Activated T-helper 9 cell treated with anti-CD3 and anti-CD28 coated beads, Interleukin-2, amount 50 U/mL, for 16 hours (primary cell): ENCODE data around the gene PTPN14.

Experiments used
- DNase-seq: peaks from one replicate; pipeline ENCODE4 v3.0.0-alpha.2; 2020; ENCODE audit warnings: low read depth

Gene PTPN14

DNA sequence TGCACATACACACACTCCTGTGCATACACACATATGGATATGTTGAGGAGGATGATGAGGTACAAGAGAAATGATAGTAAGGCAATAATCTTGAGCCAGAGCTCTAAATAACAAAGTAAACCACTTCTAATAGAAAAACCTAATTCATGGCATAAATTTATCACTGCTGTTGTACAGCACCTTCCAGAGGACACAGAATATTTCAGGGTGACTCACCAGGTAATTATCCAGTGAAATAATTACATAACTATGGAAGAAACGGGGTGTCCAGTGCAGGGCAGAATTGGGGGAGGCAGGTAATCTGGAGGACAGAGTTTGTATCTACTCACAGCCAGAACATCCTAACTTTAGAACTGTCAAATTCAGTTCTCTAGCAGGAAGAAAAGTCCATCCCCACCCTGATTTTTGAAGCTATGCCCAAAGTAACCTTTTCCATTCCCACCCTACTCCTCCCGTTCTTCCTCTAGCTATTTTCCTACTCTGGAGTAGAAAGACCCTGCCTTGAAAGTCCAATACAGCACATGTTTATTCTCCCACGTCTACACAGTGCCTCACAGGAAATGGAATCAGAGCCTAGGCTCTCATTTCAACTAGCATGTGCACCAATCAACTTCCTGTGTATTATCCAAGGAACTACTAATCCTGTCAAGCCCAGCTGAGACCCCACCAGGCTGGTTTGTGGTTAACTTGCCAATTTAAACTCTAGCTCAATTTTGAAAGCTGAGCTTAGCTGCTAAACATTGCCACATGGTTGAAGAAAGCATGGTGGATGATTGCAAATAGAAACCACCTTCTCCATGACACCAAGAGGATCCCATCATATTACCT lies 96.6 kb downstream of the PTPN14 start:
- no peak for DNase-seq

DNA sequence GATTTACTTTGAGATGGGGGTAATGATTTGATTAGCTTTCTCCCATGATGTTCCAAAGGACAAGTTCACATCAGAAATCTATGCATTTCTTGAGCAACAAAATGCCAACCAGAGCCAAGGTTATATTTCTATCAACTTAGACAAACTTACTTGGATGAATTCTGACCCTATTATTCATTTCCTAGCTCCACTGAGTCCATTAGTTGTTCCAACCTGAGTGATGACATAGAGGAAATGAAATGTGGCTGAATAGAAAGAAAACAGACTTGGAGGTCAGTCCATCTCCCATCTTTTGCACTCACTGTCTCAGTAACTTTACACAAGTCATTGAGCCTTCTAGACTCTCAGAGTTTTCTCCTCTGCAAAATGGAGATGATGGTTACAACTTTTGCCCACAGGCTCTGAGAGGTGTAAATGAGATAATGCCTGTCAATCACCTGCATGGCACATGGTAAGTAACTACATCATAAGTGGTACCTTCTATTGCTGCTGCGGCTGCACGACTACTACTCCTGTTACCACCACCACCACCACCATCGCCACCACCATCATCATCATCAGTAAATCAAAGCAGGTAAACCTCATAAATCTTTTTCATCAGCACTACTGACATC lies 98.2 kb downstream of the PTPN14 start:
- no peak for DNase-seq

DNA sequence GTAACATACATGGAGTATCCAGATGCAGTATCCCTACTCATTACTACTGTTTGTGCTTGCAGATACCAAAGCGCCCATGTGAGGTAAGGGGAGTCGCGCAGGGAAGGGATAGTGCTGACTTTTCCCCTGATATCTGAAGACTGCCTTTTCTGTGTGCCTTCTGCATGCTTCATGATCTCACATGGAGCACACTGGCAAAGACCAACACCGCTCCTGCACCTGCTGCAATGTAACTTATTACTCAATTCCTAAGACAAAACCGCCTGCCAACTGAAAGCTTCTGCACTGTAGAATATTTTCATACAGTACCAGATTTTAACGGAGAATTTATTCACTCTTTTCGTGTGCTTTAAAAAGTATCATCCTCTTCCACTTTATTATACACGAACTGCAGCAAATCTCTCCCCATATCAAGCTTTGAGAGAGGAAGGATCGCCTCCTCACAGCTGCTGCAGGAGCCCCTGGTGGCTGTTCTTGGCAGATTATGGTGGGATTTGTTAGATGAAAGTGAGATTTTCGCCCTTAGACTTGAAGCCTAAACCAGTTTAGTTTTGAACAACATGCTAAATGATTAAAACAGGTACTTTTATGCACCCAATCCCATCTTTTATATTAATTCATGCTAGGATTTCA lies 99.1 kb downstream of the PTPN14 start:
- no peak for DNase-seq

DNA sequence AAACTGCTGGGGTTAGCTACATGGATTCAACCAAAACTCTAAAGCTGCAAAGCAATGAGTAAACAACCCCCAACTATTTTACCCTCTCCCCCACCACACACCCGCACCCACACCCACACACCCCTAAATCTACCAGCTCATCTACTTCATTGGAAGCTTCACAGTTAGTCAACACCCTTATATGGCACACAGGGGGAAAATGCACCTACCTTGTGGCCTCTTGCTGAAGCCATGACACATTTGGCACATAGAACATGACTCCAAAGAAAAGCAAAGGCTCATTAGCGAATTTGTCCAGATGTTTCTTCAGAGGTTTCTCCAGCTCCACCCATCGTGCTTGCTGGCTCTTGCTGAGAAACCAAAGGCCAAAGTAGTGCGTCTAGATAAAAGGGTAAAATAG lies 99.8 kb downstream of the PTPN14 start:
- no peak for DNase-seq

DNA sequence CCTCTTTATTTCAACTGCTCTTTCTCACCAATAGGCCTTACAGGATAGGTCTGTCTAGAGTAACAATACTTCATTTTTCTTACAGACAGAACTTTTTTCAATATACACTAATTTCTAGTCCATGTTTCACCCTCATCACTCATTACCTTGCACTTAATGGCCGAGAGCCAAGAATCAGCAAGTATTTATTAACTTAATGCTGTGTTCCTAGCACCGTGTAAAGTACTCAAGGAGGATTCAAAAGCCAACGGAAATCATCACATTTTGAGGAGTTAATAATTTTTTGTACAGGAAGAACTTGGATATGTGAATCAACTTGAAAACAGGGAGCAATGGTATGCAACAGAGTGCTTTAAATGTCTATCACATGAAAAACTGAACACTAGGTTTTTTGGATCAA lies 102.0 kb downstream of the PTPN14 start:
- DNase-seq, result no peak

DNA sequence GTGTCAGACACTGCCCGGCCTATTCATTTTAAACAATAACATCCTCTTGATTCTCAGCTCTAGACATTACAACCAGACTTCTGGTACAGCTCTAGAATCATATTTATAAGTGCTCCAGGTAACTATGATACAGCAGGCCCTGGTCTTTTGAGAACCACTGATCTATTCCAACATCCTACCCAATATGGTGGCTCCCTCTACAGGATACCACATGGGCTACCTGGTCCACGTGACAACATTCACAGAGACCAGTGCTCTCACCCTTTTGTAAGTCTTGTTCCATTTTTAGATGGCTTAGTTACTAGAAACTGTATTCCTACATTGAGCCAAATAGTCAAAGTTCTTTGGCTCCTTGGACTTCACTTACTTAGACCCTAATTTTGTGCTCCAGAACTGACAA lies 102.9 kb downstream of the PTPN14 start:
- DNase-seq, result no peak

DNA sequence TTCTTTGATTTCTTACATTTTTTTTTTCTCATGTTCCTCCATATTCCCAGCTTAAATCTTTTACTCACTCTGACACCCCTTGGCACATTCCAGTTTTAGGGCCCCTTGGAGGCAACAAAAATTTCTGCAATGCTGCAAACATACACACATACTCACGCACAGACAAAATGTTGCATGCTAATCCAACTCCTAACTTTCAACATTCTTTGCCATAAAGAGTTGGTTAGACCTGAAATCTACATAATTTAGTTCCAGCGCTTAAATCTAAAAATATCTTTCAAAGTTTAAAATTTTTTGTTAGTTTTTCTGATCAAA lies 103.9 kb downstream of the PTPN14 start:
- DNase-seq, result no peak

DNA sequence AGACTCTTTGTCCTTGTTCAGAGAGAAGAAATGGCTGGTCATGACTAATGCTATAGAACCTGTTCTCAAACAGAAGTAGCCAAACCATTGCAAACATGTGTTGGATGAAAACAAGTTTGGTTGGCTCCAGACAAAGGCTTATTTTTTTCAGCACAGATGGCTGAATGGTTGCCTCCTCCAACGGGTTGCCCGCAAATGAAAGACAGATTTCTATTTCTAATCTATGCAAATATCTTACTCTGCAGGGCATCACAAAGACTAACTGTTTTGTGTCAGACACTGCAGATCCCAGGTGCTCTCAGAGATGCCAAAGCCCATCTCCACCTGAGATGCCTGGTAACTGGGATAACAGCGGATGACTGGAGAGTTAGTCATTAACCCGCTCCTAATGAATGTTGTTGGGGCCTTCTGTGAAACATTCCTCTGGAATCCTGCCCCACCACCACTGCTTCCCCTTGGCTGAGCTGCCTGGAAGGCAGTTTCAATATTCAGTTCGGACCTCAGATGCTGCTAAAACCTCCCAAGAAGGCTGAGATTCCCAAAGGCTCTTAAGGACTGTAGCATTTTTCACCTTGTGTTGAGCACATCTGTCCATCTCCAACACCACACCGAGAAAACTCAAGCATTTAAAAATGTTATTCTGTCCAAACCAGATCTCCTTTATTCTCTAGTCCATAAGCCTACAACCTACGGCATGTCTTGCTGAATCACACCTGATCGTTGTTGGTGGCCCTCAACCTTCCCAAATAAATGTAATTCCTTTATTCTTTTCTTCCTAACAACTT lies 104.4 kb downstream of the PTPN14 start:
- no peak for DNase-seq

DNA sequence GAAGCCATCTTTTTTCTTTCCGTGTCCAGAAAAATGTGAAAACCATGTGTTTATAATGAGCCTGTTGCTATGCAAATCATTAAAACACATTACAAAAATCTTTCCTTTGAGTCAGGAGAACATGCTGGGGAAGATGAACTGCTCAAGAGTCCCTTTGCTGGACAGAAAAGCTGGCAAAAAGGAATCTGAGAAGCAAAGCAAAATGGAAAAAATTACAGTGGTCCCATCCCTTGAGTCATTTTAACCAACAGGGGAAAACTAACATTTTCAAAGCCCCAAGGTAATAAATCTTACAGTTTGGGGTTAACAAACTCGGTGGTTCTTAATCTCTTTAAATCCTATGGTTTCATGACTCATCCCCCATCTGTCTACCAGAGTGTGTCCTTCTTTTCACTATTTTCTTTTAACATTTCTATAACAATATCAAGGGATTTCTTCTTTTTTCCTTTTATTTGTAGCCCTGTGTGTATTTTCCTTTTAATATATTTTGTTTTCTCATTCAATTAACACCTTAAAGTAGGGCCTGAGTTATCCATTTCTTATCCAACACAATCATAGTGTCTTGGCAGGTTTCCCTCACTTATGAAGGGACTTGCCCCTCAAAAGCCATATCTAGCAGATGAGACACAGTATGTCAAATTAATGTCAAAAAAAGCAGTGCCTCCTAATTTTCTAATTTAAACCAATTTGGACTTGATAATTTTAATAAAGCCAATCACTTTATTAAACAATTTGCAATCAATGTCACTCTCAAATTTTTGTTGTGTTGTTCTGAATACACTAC lies 105.4 kb downstream of the PTPN14 start:
- no peak for DNase-seq

DNA sequence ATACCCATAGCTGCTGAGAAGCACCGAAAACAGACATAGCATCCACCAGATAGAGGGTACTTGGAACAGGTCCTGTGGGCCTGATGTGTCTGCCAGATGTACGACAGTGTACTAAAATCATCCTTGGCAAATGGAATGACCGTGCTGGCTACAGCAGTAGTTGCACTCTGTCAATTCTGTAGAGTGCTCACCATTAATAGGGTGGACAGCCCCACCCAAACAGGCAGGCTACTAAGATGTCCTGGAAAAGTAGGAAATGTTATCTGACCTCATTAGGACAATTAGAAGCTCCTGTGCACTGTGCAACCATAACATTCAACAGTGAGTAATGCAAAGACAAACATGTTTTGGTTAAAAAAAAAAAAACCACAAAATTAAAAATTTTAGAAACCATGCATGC lies 106.2 kb downstream of the PTPN14 start:
- DNase-seq, result no peak

DNA sequence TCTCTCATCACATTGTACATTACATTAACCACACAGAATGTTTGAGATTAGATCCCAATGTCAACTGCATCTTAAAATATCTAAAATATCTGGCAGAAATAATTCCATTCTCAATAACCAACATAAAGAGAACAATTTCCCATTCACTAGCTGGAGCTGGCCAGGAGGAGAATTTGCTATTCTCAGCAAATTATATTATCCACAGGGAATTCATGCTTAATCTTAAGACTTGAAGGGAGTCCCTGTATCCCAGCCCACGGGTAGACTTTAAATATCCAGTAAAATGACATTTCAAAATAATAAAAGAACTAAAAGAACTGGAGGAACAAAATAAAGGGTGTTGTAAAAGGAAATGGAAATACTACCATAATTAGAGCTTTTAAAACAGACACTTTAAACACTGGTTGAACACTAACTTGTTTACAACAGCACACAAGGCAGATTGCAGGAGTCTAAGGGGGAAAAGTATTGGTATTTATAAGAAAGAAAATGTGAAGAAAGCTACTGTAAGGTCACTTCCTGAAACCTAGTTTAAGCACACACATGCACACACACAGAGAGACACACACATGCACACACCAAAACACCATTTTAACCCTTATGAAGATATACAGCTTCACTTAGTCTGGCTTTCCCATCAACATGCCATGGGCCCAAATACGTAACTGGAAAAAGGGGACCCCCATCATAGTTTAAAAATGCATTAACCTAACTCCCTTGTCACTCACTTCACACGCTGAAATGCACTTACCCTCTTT lies 107.0 kb downstream of the PTPN14 start:
- no peak for DNase-seq

DNA sequence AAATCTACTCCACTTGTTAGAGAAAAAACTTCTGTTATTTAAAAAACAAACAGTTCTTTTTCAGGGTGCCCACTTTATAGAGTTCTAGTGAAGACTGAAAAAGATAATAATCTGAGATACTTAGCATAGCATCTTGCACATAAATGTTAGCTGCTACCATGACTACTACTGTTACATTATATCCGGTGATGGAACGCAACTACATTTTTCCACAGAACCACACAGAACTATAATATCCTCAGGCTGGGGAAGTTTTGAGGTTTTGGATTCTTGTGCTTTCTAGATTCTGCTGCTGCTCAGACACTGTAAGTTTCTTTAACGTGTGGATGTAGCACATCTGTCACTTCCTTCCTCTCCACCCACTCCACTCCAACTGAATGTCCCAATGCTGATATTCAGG lies 110.3 kb downstream of the PTPN14 start:
- no peak for DNase-seq

DNA sequence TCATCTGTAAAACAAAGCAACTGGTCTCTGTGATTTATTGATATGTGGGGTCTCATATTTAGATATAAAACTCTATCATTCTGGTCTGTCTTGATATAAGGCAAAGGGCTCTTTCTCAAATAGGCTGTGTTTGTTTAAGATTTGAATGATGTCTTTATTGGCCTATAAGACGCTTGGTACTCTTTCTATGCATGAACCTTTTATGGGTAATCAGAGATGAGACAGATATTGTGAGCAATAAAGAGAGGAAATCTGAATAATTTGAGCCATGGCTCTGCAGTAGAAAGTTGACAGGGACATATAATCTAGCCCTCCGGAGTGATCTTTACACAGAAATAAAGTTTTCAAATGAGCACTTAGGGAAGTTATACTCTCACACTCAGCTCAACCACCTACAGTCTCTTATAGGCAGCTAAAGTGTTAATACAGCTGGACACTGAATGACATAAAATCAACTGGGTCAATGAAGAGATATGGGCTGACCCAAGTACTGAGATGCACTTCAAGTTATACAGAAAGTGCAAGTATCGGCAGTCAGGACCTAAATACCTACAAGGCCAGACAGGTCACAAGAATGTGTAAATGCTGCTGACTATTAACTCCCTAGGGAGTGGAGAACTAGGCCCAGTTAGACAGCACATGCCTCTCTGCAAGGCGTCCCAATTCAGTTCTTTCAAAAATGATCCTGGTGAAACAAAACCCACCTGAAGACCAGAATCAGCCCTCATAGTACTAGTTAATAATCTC lies 111.0 kb downstream of the PTPN14 start:
- no peak for DNase-seq

DNA sequence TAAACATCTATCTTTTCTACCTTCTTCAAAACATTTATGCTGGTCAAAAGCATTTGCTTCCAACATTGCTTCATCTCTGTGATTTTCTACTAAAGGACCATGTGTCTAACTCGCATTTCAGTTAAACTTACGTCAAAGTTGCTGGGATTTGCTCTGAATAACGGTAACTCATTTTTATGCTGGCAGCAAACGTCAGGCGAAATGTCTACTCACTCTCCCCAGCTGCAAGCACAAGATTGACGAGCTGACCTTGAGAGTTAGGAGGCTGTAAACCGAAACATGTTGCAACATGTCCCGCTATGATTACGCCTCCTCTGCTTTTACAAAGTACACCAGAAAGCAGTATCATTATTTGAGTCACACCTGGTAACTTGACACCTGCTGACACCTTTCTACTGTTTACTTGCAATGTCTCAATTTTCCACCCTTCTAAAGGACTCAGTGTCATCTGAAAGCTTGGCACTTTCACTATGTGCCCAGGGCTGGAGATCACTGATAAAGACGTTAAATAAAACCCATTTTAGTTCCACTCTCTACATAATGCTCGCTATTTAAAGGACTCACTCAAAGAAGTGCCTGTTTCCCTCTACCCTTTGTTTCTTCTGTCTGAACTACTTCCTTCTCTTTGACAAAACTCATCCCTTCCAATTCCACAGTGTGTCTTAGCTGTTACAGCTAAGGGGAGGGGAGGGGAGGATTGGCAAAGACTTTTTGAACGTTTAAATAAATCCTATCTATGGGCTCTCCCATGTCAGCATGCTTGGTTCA lies 111.9 kb downstream of the PTPN14 start:
- DNase-seq, result no peak

DNA sequence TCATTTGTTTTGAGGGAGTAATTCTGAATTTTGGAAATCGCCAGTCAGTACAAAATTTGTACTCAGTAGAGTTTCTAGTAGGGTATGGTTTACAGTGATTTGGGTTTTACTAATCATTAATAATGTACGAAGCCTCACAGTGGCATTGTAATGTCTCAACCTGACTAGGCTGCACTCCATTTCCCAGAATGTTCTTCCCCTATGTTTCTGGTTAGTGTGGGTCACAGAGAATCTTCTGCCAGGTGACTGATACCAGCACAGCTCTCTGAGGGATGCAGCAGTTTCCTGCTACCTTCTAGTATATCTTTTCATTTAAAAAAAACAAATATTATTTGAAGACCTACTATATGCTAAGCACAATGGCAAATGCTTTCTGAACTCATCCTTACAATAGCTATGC lies 112.9 kb downstream of the PTPN14 start:
- DNase-seq, result no peak

DNA sequence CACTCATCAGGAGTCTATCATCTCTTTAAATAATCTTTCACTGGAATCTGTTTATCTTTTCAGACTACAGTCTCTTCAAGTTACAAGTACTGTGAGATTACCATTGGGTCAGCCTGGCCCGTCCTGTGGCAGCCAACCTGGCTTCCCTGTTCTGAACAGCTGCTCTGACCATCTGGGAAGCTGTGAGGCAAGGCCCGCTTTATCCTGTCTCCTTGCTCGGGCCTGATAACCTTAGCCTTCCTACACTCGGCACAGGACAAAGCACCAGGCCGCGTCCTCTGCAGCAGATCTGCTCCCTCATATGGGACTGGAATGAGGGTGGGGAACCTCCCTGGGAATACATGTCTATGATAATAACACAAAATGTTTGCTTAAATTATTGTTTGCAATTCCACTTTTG lies 113.3 kb downstream of the PTPN14 start:
- no peak for DNase-seq

DNA sequence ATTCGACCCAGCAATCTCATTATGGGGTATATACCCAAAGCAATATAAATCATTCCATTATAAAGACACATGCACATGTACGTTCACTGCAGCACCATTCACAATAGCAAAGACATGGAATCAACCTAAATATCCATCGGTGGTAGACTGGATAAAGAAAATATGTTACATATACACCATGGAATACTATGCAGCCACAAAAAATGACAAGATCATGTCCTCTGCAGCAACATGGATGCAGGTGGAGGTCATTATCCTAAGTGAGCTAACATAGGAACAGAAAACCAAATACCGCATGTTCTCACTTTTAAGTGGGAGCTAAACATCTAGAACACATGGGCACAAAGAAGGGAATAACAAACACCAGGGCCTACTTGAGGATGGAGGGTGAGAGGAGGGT lies 115.5 kb downstream of the PTPN14 start:
- no peak for DNase-seq

DNA sequence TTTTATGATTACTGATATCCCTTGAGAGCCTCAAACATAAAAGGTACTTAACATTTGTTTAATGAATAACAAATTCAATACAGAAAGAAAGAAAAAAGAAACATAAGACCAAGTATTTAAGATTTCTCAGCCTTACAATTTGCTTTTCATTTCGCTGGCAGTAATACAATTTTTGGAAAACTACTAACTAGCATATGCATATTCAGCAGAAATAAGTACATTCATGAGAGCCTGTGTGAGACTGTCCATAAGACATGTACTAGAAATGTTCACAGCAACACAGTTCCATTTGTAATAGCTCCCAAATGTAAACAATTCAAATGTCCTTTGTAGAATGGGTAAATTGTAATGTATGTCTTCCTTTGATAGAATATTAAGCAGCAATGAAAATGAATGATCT lies 119.2 kb downstream of the PTPN14 start:
- DNase-seq, result no peak

DNA sequence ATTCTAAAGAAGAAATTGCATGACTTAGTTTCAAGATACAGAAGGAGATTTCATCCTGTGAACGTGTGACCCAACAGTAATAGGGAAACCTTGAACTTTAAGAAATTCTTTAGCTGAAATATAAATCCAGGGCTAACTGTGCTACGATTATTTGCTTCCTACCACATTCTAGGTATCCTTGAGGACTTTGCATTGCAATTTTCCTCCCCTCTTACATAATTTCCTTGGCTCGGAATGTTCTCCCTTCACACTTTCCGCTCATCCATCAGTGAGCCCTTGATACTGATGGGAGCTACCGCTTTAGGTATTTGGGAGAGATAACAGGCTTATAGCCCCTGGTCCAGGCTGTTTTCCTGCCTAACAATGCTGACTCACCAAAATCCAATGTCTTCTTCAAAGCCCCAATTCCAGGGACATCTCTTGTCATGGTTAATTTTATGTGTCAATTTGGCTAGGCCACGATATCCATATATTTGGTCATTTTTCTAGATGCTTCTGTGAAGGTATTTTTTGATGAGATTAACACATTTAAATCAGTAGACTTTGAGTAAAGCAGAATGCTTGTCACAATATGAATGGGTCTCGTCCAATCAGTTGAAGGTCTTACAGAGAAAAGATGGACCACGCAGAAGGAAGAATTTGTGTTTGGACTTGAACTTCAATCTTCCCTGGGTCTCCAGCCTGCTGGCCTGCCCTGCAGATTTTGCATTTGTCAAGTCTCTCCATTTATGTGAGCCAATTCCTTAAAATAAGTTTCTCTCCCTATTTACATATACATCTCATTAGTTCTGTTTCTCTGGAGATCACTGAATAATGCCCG lies 121.2 kb downstream of the PTPN14 start:
- no peak for DNase-seq
